Measurements from ENCODE around the gene ZDHHC16.
"Not testable (repeated sequence)": the region's sequence is repeated elsewhere in the genome, so short reads cannot be mapped to it uniquely, and the experiment has no call there.

Gene ZDHHC16

DNA sequence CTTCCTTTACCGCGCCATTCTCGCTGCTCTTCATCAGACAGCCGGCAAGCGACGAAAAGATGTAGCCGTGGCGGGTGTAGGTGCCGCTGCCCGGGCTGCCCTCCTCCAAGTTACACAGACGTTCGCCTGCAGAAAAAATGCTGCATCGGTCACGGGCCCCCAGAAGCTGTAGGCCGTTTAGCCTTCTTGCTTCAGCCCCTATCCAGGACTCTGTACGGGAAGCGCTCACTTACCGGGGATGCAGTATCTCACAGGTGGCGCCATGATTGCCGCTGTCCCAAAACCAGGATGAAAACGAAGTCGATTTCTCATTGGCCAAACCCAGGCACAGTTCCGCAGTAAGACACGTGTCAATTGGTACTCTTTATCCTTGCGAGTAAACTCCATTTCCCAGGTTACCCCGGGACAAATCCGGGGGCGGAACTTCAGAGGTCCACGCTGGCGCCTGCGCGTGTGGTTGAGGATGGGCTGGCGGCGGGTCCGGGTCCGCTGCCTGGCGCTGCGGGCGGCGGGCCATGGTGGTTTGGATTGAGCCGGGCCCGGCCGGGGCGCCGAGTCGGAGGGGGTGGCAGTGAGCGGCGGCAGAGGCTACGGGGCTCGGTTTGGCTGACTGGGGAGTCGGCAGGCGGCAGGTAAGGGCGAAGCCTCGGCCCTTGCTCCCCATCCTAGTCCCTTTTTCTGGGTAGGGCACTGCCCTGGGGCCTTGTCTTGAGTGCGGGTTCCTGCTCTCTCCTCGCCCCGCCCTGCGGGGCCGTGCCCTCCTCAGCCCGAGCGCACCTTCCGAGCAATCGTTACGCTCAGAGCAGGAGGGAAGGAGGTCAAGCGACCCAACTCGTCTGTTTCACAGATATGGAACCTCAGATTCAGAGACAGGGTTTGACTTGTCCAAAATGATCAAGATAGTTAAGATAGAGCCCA is at the start of gene ZDHHC16, which contains the start of gene EXOSC1:
ZDHHC16 (plus strand) TSS at position 454 of the 918 bp plus-strand sequence. CDS start 5,501 bp downstream, outside the sequence.
EXOSC1 (minus strand) TSS at position 285 of the 918 bp plus-strand sequence; CDS start at position 264, 21 bp downstream.
- peak; percentile 94 for DNase-seq

DNA sequence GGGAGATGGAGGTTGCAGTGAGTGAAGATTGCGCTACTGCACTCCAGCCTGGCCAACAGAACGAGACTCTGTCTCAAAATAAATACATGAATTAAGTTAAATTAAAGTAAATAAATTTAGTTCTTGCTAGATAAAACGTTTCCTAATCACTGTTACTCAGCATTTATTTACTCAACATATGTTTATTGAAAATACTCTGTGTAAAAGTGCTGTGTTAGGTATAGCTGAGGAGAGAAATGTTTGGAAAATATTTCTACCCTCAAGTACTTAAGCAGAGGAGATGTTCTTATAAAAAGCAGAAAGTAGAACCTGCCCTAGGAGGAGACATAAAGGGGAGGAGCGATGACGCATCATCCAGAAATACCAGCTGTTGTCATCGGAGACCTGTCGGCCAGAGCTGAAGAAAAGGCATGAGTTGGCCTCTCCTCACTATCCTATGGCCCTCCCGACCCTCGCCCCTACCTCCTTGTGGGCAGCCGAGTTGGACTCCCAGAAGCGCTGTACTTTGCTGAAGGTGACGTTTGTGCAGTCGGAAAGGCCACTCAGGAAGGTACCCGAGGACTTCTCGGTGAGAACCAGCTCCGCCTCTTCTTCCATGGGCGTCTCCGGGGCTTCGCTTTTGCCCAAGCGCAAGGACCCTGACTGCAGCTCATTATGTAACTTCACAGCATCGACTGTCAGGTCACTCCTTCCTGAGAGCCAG is 46.0 kb upstream of the ZDHHC16 start:
- peak; percentile 20 for DNase-seq

DNA sequence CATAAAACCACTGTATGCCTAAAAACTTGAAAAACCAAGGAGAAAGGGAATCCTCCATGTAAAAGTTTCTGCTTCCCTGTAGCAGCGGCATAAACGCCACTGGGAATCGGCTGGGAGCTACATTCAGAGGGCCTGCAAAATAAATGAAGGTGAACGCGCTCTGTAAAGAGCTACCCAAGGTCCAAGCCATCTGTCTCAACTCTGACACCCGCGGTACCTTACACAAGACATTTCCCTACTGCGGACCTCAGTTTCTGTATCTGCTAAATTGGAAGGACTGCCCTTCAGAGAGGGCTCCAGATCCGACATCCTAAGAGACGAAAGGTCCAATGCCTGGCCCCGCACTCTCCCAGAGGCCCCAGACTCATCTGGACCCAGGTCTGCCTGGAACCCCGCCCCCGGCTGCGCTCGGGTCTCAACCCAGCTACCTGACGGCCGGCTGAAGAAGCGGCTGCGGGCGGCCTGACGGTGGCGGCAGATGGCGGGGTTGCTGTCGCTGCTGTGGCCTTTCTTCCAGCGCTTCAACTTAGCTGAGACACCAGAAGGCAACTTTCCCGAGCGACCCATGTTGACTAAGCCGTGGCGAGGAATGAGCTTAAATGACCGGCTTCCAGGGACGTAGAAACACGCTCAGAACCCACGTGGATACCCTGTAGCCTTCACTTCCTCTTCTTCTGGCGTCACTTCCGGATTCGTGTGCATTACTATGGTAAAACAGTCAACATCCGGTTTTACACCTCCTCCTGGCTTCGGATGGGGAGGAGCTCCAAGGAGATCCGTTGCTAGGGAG is 45.1 kb upstream of the ZDHHC16 start, which contains the start of gene RRP12:
RRP12 (minus strand) TSS at position 676 of the 790 bp plus-strand sequence; CDS start at position 567, 109 bp downstream.
- peak; percentile 96 for DNase-seq

DNA sequence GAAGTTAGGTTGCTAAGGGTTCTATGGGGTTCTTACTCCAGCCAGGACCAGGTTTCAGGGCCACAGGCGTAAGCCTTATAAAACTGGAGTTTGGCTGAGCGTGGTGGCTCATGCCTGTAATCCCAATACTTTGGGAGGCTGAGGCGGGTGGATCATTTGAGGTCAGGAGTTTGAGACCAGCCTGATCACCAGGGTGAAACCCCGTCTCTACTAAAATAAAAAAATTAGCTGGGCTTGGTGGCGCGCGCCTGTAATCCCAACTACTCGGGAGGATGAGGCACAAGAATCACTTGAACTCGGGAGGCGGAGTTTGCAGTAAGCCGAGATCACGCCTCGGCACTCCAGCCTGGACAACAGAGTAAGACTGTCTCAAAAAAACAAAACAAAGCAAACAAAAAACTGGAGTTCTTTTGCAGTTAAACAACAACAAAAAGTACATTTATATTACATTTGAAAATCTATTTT is 44.5 kb upstream of the ZDHHC16 start:
- DNase-seq: no peak

DNA sequence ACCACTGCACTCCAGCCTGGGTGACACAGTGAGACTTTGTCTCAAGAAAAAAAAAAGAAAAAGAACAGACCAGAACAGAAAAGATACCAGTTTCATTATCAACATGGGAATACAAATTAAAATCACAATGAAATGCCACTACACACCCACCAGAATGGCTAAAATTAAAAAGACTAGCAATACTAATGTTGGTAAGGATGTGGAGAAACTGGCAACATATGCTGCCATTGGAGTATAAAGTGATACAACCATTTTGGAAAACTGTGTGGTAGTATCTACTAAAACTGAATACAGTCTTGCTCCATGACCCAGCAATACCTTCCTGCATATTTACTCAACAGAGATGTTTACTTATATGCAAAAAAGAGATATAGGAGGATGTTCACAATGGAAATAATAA is 41.9 kb upstream of the ZDHHC16 start:
- no peak for DNase-seq

DNA sequence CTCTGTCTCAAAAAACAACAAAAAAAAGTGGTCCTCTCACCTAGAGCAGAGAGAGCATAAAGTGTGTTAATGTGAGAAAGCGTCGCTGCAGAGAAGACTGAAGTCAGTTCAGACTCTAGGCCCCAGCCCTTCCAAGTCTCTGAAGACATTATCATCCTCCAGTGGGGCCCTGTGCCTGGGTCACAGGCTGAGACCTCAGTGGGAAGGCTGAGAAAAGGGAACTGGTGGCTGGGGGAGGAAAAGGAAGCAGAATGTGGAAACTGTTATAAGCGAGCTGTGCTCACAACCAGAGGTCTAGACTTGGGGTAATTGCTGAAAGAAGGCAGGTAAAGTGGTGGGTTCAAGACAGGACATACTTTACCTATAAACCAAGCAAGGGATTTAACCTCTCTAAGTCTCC is 39.9 kb upstream of the ZDHHC16 start:
- DNase-seq: no peak

DNA sequence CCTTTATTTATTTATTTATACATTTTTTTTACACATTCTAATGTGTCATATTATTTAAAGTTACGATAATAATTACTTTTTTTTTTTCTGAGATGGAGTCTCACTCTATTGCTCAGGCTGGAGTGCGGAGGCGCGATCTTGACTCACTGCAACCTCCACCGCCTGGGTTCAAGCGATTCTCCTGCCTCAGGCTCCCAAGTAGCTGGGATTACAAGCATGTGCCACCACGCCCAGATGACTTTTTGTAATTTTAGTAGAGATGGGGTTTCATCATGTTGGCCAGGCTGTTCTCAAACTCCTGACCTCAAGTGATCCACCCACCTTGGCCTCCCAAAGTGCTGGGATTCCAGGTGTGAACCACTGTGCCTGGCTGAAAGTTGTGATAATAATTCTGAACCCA is 39.5 kb upstream of the ZDHHC16 start:
- not testable (repeated sequence) for DNase-seq

DNA sequence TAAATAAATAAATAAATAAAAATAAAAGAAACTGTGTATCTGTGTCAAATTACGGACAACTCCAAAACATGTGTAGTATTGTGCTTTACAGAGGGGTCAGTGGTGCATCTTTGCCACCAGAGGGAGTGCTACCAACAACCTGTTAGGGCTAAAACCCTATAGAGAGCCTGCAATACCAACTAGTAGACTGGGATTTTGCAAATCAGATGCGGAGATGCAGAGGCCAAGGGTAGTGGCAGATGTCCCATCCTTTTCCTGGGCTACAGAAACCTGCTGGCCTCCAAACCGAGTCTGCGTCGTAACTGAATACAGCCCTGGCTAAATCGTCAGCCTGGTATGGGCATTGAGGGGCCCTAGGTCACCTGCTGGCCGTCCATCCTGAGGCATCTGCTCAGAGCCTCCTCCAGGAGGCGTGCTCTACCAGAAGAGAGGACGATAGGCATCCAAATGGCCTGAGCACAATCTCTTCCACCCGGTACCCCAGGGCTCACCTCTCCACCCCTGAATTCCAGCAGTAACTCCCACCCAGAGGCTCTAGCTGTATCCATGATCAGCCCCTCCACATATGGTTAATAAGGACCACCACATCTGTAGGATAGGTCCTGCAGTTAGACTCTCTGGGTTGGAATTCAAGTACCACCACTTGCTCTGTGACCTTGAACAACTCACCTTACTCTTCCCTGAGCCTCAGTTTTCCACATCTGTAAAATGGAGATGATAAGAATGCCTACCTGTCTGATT is 38.6 kb upstream of the ZDHHC16 start:
- peak; percentile 61 for DNase-seq

DNA sequence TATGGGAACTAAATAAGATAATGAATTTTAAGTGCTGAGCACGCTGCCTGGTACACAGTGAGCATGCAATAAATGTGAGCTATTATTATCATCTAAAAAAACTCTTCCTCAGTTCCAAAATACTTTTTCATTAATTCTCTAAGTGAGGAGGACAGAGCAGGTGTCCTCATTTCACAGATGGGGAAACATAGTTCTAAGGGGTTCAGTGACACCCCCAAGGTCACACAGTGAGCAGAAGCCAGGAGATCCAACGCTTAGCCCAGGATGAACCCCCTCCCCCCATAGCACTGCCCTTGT is 38.1 kb upstream of the ZDHHC16 start:
- DNase-seq: no peak

DNA sequence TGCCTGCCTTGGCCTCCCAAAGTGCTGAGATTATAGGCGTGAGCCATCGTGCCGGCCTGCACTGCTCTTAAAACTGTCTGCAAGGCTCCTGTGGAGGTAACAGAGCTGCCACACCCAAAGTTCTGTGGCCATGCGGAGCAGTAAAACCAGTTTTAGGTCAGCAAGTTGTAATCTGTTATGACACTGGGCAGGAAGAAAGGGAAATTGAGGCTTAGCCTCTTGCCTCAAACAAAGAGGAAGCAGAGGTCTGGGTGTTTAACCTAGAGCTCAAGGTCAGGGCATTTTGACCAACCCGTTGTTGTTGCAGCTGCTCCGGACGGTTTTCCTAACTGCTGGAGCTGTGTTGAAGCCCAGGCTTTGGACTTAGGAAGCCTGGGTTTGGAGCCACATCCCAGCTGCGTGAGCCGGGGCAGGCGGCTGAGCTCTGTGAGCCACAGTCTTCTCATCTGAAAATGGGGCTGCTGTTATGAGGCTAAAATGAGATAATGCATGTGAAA is 37.4 kb upstream of the ZDHHC16 start:
- no peak for DNase-seq

DNA sequence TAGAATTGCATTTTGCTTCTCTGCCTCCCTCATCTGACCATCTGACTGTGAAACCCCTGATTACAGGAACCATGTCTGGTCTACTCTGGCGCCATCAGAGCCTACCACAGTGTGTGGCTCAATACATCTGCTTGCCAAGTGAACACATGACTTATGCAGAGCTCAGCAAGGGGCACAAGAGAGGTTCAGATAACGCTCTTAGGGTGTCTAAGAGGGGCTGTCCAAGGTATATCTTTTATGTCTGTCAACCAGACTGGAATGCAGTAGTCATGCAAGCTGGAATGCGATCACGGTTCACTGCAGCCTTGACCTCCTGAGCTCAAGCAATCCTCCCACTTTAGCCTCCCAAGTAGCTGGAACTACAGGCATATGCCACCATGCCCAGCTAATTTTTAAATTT is 34.6 kb upstream of the ZDHHC16 start:
- DNase-seq: no peak

DNA sequence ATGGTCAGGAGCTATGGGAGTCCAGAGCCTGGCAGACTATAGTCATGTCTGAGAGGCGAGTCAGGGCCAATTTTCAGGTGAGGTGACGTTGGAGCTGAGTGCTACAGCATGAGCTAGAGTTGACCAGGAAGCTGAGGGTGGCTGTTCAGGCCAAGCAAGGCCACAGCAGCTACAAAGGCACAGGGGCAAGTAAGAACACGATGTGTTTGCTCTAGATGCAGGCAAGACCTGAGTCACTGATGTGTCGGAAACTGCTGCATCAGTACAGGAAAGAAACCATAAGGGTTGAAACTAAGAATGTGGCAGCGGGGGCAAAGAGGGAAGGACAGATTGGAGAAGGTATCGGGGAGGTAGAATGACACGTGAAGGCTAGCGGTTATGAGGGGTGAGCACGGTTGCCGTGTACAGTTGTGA is 33.1 kb upstream of the ZDHHC16 start:
- DNase-seq: no peak

DNA sequence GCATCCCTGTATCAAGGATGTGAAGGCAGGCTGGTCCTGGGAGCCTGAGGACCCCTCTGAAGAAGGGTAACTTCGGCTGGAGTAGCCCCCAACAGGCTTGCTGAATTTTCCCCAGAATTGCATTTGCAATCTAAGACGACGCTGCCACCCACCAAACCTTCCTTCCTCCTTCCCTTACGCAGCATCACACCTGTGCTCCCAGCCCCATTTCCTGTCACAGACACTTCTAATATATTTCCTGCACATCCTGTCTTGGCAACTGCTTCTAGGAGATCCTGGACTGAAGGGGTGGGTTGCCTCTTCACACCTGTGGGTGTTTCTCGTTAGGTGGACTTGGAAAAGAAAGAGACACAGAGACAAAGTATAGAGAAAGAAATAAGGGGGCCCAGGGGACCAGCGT is 29.4 kb upstream of the ZDHHC16 start:
- no peak for DNase-seq

DNA sequence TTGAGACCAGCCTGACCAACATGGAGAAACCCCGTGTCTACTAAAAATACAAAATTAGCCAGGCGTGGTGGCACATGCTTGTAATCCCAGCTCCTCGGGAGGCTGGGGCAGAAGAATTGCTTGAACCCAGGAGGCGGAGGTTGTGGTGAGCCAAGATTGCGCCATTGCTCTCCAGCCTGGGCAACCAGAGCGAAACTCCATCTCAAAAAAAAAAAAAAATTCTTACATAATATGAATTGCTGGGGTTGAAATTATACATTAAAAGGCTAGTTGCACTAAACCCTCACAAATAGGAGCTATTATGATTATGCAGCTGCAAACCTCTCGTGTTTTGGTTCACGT is 22.2 kb upstream of the ZDHHC16 start:
- DNase-seq: not testable (repeated sequence)

DNA sequence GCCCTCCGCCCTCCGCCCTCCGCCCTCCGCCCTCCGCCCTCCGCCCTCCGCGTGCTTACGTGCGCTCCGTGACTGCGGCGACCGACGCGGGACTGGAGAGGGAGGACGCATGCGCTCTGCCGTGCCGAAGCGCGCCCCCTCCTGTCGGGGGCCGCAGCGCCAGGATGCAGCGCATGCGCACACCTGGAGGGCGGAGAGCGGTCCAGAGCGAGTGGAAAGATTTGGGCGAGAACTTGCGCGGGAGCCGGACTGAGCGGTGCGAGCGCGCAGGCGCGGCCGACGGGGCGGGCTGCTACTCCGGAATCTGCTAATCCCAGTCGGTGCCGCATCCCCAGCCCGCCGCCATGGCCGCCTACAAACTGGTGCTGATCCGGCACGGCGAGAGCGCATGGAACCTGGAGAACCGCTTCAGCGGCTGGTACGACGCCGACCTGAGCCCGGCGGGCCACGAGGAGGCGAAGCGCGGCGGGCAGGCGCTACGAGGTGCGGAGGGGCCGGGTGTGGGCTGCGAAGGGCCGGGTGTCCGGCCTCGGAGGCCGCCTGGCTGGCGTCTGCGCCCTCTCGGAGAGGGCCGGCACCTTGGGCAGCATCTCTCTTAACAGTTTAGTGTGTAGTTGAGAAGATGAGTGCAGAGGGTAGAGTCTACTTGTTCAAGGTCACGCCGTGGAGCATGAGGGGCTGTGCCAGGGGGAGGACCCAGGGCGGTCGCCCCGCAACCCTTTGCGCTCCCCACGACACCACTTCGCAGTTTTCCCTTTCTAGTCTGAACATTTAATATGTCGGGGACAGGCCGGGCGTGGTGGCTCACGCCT is 19.8 kb upstream of the ZDHHC16 start, which contains the start of gene PGAM1:
PGAM1 (plus strand) TSS at position 228 of the 812 bp plus-strand sequence; CDS start at position 345, 117 bp downstream.
- peak; percentile 93 for DNase-seq

DNA sequence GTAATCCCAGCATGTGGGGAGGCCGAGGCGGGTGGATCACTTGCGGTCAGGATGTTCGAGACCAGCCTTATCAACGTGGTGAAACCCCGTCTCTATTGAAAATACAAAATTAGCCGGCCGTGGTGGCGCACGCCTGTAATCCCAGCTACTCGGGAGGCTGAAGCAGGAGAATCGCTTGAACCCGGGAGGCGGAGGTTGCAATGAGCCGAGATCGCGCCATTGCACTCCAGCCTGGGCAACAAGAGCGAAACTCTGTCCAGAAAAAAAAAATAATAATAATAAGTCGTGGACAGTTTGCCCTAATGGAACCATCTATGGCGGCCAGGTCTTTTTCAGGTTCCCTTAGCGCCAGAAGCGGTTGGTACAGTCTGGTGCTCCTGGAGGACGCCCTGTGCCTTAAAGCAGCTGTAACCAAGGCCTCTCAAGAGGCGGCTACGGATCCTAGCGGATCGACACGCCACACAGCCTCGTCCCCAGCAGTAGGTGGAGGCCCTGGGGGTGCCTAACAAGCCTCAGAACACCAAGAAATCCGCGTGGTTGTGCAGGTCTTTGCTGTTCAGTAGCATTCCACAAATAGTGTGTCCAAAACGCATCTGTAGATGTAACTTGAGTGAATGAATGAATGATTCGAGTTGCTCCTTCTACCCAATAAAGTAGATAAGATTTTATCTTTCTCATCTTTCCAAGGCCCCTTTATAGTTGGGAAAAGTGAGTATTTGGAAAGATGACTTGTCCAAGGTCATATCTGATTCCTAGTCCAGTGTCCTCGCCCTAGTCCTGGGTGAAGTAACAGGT is 19.0 kb upstream of the ZDHHC16 start:
- peak; percentile 1 for DNase-seq

DNA sequence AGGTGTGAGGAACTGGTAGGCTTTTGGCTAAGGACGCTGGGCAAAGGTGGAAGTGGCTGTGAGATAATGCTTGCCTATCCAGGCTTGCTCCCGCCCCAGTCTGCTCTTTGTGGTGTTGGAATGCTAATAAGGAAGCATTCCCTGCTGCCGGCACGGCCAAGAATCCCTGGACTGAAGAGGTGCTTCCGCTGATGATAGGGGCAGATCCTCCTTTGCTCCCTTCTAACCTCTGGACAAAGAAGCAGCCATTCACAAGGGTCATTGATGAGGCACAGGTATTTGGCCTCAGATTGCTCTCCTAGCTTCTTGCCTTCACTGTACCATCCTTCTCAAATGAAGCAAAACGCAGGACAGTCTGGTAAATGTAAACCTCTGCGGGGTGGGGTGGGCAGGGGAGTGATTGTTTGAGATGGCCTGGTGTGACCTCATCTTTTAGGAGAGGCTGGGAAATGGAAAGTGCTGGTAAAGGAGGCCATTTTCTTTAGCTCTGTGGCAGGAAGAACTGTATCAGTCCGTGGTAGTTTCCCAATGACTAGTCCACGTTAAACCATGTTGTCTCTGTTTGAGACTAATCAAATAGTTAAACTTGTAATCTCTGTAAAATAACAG is 18.3 kb upstream of the ZDHHC16 start:
- DNase-seq: no peak

DNA sequence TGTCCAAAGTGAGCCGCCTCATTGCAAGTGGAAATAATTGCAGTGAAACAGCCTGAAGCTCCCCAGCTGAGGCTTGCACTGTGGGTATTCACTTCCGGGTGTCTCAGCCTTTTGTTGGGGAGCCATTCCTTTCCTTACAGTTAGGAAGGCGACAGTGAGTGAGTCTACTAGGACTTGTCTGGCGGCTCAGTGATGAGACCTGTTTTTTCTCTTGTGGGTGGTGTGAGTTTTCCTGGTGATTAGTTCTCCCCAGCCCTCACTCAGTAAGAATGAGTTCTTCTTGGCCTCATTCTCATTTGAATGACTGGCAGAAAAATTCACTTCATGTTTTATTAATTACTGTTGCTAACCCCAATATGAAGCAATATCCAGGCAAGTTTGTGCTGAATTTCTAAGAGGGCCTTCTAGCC is 17.4 kb upstream of the ZDHHC16 start:
- DNase-seq: no peak

DNA sequence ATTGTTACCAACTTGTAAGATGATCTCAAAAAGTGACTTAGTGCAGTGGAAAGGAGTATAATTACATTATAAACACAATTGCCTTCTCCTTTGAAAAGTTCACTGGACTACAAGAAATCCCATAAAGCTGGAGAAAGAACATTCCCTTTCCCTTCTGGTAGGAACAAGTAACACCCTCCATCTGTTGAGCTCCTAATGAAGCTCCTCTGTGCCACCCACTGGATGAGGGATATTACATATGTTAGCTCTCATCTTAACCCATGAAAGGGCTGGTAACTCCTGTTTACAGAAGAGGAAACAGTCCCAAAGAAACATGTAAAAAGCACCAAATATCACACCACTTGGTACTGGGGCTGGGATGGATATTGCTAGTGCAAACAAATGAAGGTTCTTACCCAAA is 11.9 kb upstream of the ZDHHC16 start:
- DNase-seq: no peak

DNA sequence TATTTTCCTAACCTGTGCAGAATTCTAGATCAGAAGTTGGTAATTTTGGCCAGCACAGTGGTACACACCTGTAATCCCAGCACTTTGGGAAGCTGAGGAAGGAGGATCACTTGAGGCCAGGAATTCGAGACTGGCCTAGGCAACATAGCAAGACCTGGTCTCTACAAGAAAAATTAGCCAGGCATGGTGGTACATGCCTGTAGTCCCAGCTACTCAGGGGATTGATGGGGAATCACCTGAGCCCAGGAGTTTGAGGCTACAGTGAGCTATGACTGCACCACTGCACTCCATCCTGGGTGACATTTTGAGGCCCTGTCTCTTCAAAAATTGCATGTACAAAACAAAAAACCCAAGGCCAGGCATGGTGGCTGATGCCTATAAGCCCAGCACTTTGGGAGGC is 11.4 kb upstream of the ZDHHC16 start:
- no peak for DNase-seq

Data from NCI-H1436 (cell line).